ENCODE data around the gene PDXK.

PDXK gene

DNA sequence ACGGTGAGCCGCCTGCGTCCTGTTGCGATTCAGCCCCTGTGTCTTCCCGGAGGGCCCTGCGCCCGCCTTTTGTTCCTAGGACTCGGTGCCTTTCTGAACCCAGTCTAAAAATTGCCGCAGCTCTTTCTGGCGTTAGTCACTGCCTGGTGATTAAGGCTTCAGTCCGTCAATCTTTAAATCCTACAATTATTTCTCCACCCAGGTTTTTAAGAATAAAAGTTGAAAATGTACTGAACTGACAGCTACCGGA lies 16.2 kb upstream of the PDXK start:
- no peak for ATAC-seq
- TF ChIP-seq ZFP30 (CRISPR knock-in tag; IDR thresholded peaks at IDR 0.05), result no peak
- TF ChIP-seq ARNTL (CRISPR knock-in tag; IDR thresholded peaks at IDR 0.05; ENCODE audit: borderline replicate concordance, low read depth), result no peak
- no peak for TF ChIP-seq OSR1 (CRISPR knock-in tag; IDR thresholded peaks at IDR 0.05)
- TF ChIP-seq TOX (CRISPR knock-in tag; IDR thresholded peaks at IDR 0.05; ENCODE audit: borderline replicate concordance), result no peak
- no peak for TF ChIP-seq ZC3H10 (CRISPR knock-in tag; IDR thresholded peaks at IDR 0.05)
- no peak for TF ChIP-seq SNAI2 (CRISPR knock-in tag; IDR thresholded peaks at IDR 0.05)
- TF ChIP-seq TCF4 (CRISPR knock-in tag; IDR thresholded peaks at IDR 0.05; ENCODE audit: borderline replicate concordance), result no peak
- no peak for TF ChIP-seq ZNF8 (CRISPR knock-in tag; IDR thresholded peaks at IDR 0.05)
- TF ChIP-seq, protein P1, sequence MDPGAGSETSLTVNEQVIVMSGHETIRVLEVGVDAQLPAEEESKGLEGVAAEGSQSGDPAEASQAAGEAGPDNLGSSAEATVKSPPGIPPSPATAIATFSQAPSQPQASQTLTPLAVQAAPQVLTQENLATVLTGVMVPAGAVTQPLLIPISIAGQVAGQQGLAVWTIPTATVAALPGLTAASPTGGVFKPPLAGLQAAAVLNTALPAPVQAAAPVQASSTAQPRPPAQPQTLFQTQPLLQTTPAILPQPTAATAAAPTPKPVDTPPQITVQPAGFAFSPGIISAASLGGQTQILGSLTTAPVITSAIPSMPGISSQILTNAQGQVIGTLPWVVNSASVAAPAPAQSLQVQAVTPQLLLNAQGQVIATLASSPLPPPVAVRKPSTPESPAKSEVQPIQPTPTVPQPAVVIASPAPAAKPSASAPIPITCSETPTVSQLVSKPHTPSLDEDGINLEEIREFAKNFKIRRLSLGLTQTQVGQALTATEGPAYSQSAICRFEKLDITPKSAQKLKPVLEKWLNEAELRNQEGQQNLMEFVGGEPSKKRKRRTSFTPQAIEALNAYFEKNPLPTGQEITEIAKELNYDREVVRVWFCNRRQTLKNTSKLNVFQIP (CRISPR knock-in tag; IDR thresholded peaks at IDR 0.05; ENCODE audit: borderline replicate concordance, low read depth), result no peak
- TF ChIP-seq, protein P2, sequence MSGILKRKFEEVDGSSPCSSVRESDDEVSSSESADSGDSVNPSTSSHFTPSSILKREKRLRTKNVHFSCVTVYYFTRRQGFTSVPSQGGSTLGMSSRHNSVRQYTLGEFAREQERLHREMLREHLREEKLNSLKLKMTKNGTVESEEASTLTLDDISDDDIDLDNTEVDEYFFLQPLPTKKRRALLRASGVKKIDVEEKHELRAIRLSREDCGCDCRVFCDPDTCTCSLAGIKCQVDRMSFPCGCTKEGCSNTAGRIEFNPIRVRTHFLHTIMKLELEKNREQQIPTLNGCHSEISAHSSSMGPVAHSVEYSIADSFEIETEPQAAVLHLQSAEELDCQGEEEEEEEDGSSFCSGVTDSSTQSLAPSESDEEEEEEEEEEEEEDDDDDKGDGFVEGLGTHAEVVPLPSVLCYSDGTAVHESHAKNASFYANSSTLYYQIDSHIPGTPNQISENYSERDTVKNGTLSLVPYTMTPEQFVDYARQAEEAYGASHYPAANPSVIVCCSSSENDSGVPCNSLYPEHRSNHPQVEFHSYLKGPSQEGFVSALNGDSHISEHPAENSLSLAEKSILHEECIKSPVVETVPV (CRISPR knock-in tag; IDR thresholded peaks at IDR 0.05), result no peak
- no peak for TF ChIP-seq ZNF70 (CRISPR knock-in tag; IDR thresholded peaks at IDR 0.05)
- TF ChIP-seq, protein P3, sequence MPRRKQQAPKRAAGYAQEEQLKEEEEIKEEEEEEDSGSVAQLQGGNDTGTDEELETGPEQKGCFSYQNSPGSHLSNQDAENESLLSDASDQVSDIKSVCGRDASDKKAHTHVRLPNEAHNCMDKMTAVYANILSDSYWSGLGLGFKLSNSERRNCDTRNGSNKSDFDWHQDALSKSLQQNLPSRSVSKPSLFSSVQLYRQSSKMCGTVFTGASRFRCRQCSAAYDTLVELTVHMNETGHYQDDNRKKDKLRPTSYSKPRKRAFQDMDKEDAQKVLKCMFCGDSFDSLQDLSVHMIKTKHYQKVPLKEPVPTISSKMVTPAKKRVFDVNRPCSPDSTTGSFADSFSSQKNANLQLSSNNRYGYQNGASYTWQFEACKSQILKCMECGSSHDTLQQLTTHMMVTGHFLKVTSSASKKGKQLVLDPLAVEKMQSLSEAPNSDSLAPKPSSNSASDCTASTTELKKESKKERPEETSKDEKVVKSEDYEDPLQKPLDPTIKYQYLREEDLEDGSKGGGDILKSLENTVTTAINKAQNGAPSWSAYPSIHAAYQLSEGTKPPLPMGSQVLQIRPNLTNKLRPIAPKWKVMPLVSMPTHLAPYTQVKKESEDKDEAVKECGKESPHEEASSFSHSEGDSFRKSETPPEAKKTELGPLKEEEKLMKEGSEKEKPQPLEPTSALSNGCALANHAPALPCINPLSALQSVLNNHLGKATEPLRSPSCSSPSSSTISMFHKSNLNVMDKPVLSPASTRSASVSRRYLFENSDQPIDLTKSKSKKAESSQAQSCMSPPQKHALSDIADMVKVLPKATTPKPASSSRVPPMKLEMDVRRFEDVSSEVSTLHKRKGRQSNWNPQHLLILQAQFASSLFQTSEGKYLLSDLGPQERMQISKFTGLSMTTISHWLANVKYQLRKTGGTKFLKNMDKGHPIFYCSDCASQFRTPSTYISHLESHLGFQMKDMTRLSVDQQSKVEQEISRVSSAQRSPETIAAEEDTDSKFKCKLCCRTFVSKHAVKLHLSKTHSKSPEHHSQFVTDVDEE (CRISPR knock-in tag; IDR thresholded peaks at IDR 0.05), result no peak
- TF ChIP-seq PPARA (CRISPR knock-in tag; IDR thresholded peaks at IDR 0.05; ENCODE audit: borderline replicate concordance), result no peak
- no peak for TF ChIP-seq BACH2 (CRISPR knock-in tag; IDR thresholded peaks at IDR 0.05; ENCODE audit: borderline replicate concordance)
- no peak for TF ChIP-seq RARB (CRISPR knock-in tag; IDR thresholded peaks at IDR 0.05)
- TF ChIP-seq ESRRG (CRISPR knock-in tag; IDR thresholded peaks at IDR 0.05), result no peak
- TF ChIP-seq, protein P4, sequence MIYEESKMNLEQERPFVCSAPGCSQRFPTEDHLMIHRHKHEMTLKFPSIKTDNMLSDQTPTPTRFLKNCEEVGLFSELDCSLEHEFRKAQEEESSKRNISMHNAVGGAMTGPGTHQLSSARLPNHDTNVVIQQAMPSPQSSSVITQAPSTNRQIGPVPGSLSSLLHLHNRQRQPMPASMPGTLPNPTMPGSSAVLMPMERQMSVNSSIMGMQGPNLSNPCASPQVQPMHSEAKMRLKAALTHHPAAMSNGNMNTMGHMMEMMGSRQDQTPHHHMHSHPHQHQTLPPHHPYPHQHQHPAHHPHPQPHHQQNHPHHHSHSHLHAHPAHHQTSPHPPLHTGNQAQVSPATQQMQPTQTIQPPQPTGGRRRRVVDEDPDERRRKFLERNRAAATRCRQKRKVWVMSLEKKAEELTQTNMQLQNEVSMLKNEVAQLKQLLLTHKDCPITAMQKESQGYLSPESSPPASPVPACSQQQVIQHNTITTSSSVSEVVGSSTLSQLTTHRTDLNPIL (CRISPR knock-in tag; IDR thresholded peaks at IDR 0.05; ENCODE audit: low read depth), result no peak
- TF ChIP-seq, protein P5, sequence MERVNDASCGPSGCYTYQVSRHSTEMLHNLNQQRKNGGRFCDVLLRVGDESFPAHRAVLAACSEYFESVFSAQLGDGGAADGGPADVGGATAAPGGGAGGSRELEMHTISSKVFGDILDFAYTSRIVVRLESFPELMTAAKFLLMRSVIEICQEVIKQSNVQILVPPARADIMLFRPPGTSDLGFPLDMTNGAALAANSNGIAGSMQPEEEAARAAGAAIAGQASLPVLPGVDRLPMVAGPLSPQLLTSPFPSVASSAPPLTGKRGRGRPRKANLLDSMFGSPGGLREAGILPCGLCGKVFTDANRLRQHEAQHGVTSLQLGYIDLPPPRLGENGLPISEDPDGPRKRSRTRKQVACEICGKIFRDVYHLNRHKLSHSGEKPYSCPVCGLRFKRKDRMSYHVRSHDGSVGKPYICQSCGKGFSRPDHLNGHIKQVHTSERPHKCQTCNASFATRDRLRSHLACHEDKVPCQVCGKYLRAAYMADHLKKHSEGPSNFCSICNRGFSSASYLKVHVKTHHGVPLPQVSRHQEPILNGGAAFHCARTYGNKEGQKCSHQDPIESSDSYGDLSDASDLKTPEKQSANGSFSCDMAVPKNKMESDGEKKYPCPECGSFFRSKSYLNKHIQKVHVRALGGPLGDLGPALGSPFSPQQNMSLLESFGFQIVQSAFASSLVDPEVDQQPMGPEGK (CRISPR knock-in tag; IDR thresholded peaks at IDR 0.05; ENCODE audit: borderline replicate concordance), result no peak

DNA sequence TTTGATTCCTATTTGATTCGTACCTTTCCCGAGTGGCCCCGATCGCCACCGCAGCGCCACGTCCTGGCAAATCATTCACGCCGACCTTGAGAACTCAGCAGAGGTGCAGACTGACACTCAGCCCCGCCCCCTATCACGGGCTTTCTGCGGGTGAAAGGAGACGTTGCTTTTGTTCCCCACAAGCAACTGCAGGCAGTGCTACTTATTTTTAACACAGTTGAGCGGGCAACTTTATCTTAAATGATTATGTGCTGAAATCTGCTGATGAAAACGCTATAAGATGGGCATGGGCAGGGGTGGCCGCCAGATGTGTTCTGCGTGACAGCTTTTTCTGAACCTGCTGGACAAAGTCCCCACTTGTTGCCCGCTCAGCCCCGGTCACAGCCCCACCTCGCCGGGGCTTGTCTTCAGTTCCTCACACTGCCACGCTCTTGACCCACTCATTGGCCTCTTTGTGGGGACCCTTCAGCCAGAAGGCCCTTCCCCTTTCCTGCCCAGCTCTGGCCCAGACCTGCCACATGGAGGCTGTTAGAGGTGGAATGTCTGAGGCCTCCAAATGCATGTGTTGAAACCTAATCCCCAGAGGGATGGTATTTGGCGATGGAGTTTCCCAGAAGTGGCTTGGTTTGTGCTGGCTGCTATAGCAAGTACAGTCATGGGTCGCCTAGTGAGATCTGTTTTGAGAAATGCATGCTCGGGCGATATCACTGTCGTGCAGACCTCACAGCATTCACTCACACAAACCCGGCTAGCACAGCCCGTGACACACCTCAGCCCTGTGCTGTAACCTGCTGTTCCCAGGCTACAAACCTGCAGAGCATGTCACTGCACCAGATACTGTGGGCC lies 15.7 kb upstream of the PDXK start:
- ATAC-seq, result peak; percentile 69
- TF ChIP-seq, protein P2 (CRISPR knock-in tag; IDR thresholded peaks at IDR 0.05), result no peak
- no peak for TF ChIP-seq TCF4 (CRISPR knock-in tag; IDR thresholded peaks at IDR 0.05; ENCODE audit: borderline replicate concordance)
- no peak for TF ChIP-seq RARB (CRISPR knock-in tag; IDR thresholded peaks at IDR 0.05)
- no peak for TF ChIP-seq TOX (CRISPR knock-in tag; IDR thresholded peaks at IDR 0.05; ENCODE audit: borderline replicate concordance)
- TF ChIP-seq PPARA (CRISPR knock-in tag; IDR thresholded peaks at IDR 0.05; ENCODE audit: borderline replicate concordance), result no peak
- TF ChIP-seq ZNF8 (CRISPR knock-in tag; IDR thresholded peaks at IDR 0.05), result no peak
- no peak for TF ChIP-seq ESRRG (CRISPR knock-in tag; IDR thresholded peaks at IDR 0.05)
- TF ChIP-seq ZC3H10 (CRISPR knock-in tag; IDR thresholded peaks at IDR 0.05), result no peak
- TF ChIP-seq, protein P5 (CRISPR knock-in tag; IDR thresholded peaks at IDR 0.05; ENCODE audit: borderline replicate concordance), result no peak

All from SK-N-SH treated with all-trans-retinoic acid at 6 μM for 48 hours (cell line).